Kidney capillary endothelial cell (primary cell): ENCODE data around the gene PRG3.
A peak's percentile ranks its signal among the peaks of the same experiment; 100 is the strongest.

Experiments
- DNase-seq: peaks from one replicate; pipeline ENCODE4 v3.0.0-alpha.2; 2018; ENCODE audit warnings: low spot score

The PRG3 gene

DNA sequence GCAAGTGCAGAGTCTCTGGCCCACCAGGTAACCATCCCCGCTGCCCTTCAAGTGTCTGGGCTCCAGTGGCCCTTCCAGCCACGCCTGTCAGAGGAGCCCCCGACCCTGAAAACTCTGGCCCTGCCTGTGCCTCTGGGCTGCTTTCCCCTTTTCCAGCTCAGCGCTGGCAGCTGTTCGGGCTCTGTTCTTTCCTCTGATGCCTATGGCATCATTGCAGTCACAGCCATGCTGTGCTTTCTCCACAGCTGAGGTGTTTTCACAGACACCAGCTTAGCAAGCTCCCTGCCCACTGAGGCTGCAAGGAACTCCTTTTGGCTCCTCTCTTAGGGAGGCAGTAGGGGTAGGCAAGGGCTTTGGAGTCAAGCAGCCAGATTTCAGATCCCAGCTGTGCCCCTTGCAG lies 21.6 kb downstream of the PRG3 start:
- no peak for DNase-seq

GRCh38 chr11:57358991-57359390 lies 22.0 kb downstream of the PRG3 start:
- no peak for DNase-seq

- DNase-seq = no peak
Observed at GRCh38 chr11:57358543-57358961, 22.4 kb downstream of the PRG3 start.

DNA sequence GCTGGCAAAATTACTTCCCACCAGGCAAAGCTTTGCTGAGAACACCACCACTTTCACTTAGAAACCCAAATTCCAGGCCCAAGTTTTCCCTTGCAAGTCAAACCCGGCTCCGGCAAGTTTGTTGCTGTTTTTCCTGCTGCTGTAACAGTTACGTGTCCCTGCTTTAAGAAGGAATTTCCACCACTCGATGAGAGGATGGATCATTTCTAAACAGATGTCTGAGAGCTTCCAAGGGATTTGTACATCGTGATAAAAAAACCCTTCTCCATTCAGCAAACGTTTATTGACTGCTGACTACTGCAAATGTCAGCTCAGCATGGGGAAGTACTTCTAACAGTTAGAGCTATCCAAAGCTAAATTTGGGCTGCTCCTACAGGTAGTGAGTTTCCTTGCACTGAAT lies 23.1 kb downstream of the PRG3 start:
- DNase-seq = no peak

DNA sequence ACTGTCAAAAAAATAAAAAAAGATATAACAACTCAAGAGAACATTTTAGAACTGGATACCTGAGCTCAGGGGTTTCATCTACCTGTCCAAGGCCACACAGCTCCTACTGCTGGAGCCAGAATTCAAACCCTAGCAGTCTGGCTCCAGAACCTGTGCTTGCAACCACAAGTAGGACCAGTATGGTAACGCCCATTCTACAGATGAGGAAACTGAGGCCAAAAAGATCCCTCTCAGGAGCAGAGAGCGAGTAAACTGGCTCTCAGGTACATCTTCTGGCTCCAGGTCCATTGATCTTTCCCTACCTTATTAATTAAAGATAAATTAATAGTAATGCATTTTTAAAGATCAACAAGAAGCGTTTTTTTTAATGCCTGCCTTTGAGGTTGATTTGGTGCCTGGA lies 23.6 kb downstream of the PRG3 start:
- DNase-seq = no peak

GRCh38 chr11:57356268-57356667 lies 24.7 kb downstream of the PRG3 start:
- DNase-seq = no peak

DNA sequence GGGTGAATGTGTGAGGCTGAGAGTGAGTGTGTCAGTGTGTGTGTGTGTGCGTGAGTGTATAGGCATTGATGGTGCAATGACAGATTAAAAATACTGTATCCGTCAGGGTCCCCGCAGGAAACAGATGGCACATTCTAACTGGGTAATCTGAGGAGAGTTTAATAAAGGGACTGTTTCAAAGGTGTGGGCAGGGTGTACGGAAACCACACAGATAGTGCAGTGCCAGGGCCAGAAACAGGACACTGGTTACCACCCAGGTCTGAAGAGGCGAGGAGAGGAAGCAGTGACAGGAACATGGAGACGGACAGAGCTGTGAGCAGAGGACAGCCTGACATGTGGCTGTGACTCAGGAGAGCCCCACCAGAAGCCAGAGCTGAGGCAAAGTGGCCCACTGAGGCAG lies 26.3 kb downstream of the PRG3 start:
- DNase-seq = no peak

- DNase-seq = no peak
Observed at GRCh38 chr11:57353852-57354251, 27.1 kb downstream of the PRG3 start.

GRCh38 chr11:57353446-57353845 lies 27.5 kb downstream of the PRG3 start:
- DNase-seq = no peak

DNA sequence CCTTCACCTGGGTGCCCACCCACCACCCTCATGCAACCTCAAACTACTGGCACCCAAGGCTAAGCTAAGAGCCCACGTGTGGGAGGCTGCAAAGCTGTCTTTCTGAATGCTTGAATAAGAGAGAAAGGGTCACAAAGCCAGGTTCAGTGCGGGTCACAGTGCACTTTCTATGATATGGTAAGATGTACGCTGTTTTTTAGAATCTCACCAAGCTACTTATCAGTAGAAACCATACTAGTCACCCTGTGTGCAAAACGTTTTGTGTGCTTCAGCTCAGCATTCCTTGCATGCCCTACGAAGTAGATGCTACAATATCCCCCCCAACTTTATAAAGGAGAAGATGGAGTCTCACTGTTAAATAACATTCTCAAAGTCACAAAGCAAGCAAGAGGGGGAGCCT lies 27.9 kb downstream of the PRG3 start:
- no peak for DNase-seq

- peak; percentile 55 for DNase-seq
Observed at GRCh38 chr11:57349491-57350274, 31.3 kb downstream of the PRG3 start.

DNA sequence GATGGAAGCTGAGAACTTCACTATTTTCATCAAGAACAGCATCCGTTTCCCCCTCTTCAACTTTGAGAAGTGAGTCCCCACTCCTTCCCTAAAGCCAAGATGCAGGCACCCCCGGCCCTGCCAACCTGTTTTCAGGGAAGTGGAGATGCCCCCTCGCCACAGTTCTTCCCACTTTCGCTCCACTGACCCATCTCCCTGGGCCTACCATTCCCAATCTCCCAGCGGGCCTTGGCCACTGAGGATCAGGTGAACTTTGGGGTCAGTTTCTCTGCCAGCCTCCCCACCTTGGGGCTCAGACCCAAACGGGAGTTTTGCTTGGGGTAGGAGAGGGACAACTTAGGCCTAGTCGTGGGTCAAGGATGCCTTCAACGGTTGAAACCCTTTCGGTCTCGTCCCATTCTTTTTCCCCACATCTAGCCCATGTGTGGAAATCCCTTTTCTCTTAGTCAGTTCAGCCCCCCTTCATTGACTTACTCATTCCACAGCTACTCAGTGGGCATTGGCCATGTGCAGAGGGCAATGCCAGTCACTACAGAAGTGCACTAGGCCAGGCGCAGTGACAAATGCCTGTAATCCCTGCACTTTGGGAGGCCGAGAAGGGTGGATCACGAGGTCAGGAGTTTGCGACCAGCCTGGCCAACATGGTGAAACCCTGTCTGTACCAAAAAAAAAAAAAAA lies 32.2 kb downstream of the PRG3 start:
- no peak for DNase-seq

GRCh38 chr11:57348052-57348451 lies 32.9 kb downstream of the PRG3 start:
- no peak for DNase-seq

GRCh38 chr11:57347336-57347735 lies 33.6 kb downstream of the PRG3 start:
- no peak for DNase-seq

GRCh38 chr11:57345555-57346211 lies 35.3 kb downstream of the PRG3 start:
- no peak for DNase-seq

DNA sequence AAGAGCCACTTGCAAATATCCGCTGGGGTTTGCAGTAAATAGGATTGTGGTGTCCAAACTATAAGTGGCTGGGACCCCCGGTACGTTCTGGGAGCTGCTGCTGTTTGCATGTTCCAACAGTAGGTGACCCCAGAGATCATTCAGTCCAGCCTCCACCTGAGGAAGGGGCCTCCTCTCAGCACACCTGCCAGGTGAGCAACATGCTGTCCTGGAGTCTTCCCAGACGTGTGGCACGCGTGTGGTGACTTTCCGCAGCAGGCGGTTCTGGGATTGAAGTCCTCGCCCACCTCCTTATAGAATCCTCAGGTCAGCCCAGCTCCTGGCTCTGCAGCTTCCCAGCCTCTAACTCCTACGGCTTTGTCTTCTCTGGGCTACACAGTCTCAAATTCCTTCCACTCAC lies 36.1 kb downstream of the PRG3 start:
- DNase-seq = no peak

GRCh38 chr11:57343825-57344224 lies 37.1 kb downstream of the PRG3 start:
- no peak for DNase-seq

- no peak for DNase-seq
Observed at GRCh38 chr11:57342702-57343101, 38.2 kb downstream of the PRG3 start.

- DNase-seq = no peak
Observed at GRCh38 chr11:57341250-57341808, 39.6 kb downstream of the PRG3 start.

- no peak for DNase-seq
Observed at GRCh38 chr11:57340039-57340615, 40.8 kb downstream of the PRG3 start.

DNA sequence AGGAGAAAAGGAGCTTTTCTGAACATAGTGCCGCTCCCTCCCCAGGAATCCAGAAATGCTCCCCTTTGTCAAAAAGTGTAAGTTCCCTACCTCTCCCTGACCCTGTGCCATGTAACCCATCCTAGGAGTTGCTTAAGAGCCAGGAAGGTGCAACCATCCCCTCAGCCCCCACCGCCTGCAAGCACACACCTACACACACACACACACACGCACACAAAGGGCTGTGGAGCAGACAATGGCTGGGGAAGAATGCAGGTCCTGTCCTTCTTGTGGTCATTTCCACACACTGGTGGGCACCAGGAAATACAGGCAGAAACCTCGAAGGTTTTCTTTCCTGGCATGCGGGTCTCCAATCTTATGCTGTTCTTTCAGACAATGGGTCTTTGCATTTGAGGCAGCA lies 41.6 kb downstream of the PRG3 start:
- no peak for DNase-seq

DNA sequence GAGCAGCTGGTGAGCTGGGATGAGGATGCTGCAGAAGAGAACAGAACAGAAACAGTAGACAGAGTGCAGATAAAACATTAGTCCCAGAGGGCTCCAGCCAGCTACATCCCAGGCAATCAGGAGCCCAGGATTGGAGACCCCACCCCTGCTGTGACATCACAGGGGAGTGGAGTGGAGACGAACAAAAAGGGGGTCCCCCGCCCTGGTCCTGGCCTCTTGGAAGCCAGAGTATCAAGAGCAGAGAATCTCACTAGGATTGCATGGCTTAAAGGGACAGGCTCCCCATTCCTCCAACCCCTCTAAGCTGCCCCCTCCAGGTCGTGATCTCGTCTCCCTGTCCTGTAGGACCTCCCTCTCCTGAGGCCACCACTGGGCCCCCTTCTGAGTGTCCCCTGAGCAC lies 42.8 kb downstream of the PRG3 start, which contains the start of gene P2RX3:
TSS of gene P2RX3 (plus strand) at position 211 of the 400 bp plus-strand sequence. CDS start 199 bp downstream, outside the sequence.
- no peak for DNase-seq
